H1 (cell line): ENCODE measurements around the gene LRTM1. TPM values are rescaled to one million over a fixed set of nuclear protein-coding genes. Genes with fewer than 3 reads are reported as not detected.

Experiments used
- CTCF ChIA-PET: fragments of 300-600 bp; sonication (Branson Sonifier 250); formaldehyde crosslinking; loops from one replicate; lab custom pipeline; 2021; ENCODE audit not compliant: partially characterized antibody; lab: Charles Lee
- POLR2A ChIA-PET: fragments of 300-600 bp; sonication (Branson Sonifier 250); formaldehyde crosslinking; loops from one replicate; lab custom pipeline; 2021; ENCODE audit warnings: inconsistent platforms; ENCODE audit not compliant: partially characterized antibody; lab: Charles Lee
- DNase-seq, 2 experiments: peaks; one replicate each; pipeline versions ENCODE4 v3.0.0 to v3.0.0-alpha.2; 2010 to 2022; ENCODE audit warnings: low spot score in 2 of 2, low read depth in 1 of 2, mixed read lengths in 1 of 2
- FAIRE-seq: peaks from 2 replicates; lab custom pipeline; 2011; peaks lifted over from hg19 to GRCh38; lab: Jason Lieb, UNC
- H2AFZ ChIP-seq: 2 replicates; pipeline ENCODE4 v1.8.1; 2012; ENCODE audit warnings: low read length, inconsistent platforms
- H2AK5ac ChIP-seq: 2 replicates; pipeline ENCODE4 v1.6.1; 2013; ENCODE audit warnings: low read depth, low read length
- H2BK120ac ChIP-seq: replicated peaks from 2 replicates; pipeline ENCODE3; 2013; ENCODE audit warnings: low read depth, low read length, inconsistent platforms
- H2BK12ac ChIP-seq: 2 replicates; pipeline ENCODE4 v1.6.1; 2013; ENCODE audit warnings: low read depth, low read length
- H2BK15ac ChIP-seq: 2 replicates; pipeline ENCODE4 v1.6.1; 2013; ENCODE audit warnings: low read length
- H2BK20ac ChIP-seq: 2 replicates; pipeline ENCODE4 v1.6.1; 2013; ENCODE audit warnings: low read length
- H2BK5ac ChIP-seq: 2 replicates; pipeline ENCODE4 v1.6.1; 2013; ENCODE audit warnings: low read depth, low read length
- H3K14ac ChIP-seq: 2 replicates; pipeline ENCODE4 v1.6.1; 2013; ENCODE audit warnings: inconsistent platforms; ENCODE audit not compliant: insufficient read length
- H3K18ac ChIP-seq: 2 replicates; pipeline ENCODE4 v1.6.1; 2013; ENCODE audit warnings: low read length; ENCODE audit errors: extremely low read depth
- H3K23ac ChIP-seq: 2 replicates; pipeline ENCODE4 v1.6.1; 2013; ENCODE audit warnings: inconsistent platforms; ENCODE audit not compliant: insufficient read length
- H3K23me2 ChIP-seq: 2 replicates; pipeline ENCODE4 v1.6.1; 2013; ENCODE audit warnings: low read depth, low read length
- H3K27ac ChIP-seq: 2 replicates; pipeline ENCODE4 v1.6.1; 2011; ENCODE audit warnings: low read depth, low read length, inconsistent platforms
- H3K27me3 ChIP-seq, 4 experiments: replicated peaks in 1 of 4; 1 replicate in 1 of 4; 2 replicates in 3 of 4; pipeline versions ENCODE4 v1.6.1 to v1.8.1; 2011 to 2013; ENCODE audit warnings: low read length in 3 of 4, mild to moderate bottlenecking in 3 of 4, inconsistent platforms in 2 of 4, mixed read lengths in 2 of 4, moderate library complexity in 1 of 4; ENCODE audit not compliant: control insufficient read depth in 3 of 4, insufficient read depth in 3 of 4; ENCODE audit errors: extremely low read depth in 1 of 4
- H3K36me3 ChIP-seq, 4 experiments: 2 replicates each; pipeline versions ENCODE4 v1.6.1 to v1.8.1; 2011 to 2013; ENCODE audit warnings: mild to moderate bottlenecking in 4 of 4, low read length in 3 of 4, moderate library complexity in 2 of 4, control low read depth in 1 of 4, inconsistent platforms in 1 of 4; ENCODE audit not compliant: insufficient read depth in 4 of 4, control insufficient read depth in 2 of 4
- H3K4ac ChIP-seq: replicated peaks from 2 replicates; pipeline ENCODE3; 2013; ENCODE audit warnings: low read length, low read depth, mixed read lengths, inconsistent platforms; ENCODE audit not compliant: insufficient read length
- H3K4me1 ChIP-seq, 4 experiments: replicated peaks in 1 of 4; 1 replicate in 1 of 4; 2 replicates in 3 of 4; pipeline versions ENCODE4 v1.6.1 to v1.8.1; 2011 to 2013; ENCODE audit warnings: low read length in 3 of 4, inconsistent platforms in 2 of 4, mixed read lengths in 1 of 4; ENCODE audit not compliant: insufficient read depth in 4 of 4, control insufficient read depth in 3 of 4
- H3K4me2 ChIP-seq, 2 experiments: 2 replicates each; pipeline versions ENCODE4 v1.6.1 to v1.8.1; 2011 to 2013; ENCODE audit warnings: low read depth in 2 of 2, low read length in 2 of 2, control low read depth in 1 of 2, inconsistent platforms in 1 of 2, mild to moderate bottlenecking in 1 of 2; ENCODE audit not compliant: insufficient read depth in 1 of 2
- H3K4me3 ChIP-seq, 4 experiments: fragments of 200-600, 300-600 bp in 1 of 4; sonication (generic), shearing (Covaris generic), sonication (Bioruptor Twin) in 1 of 4; 2 replicates each; pipeline versions ENCODE4 v1.5.1 to v1.8.1; 2011 to 2016; ENCODE audit warnings: low read length in 4 of 4, low read depth in 3 of 4, control low read depth in 2 of 4, inconsistent platforms in 2 of 4, mild to moderate bottlenecking in 2 of 4, mixed read lengths in 1 of 4, moderate library complexity in 1 of 4; ENCODE audit not compliant: insufficient read depth in 2 of 4; ENCODE audit errors: extremely low read depth in 1 of 4
- H3K56ac ChIP-seq: replicated peaks from 2 replicates; pipeline ENCODE3; 2013; ENCODE audit warnings: low read depth, mild to moderate bottlenecking, mixed read lengths, low read length, inconsistent platforms; ENCODE audit not compliant: insufficient read length
- H3K79me1 ChIP-seq: 2 replicates; pipeline ENCODE4 v1.6.1; 2013; ENCODE audit warnings: low read depth, low read length, control low read depth
- H3K79me2 ChIP-seq, 2 experiments: 2 replicates each; pipeline versions ENCODE4 v1.6.1 to v1.8.1; 2012 to 2013; ENCODE audit warnings: low read length in 2 of 2, mild to moderate bottlenecking in 2 of 2, inconsistent platforms in 1 of 2; ENCODE audit not compliant: insufficient read depth in 2 of 2, control insufficient read depth in 1 of 2
- H3K9ac ChIP-seq, 4 experiments: replicated peaks in 1 of 4; 1 replicate in 1 of 4; 2 replicates in 3 of 4; pipeline versions ENCODE4 v1.6.1 to v1.8.1; 2011 to 2013; ENCODE audit warnings: low read depth in 3 of 4, low read length in 3 of 4, control low read depth in 2 of 4, mild to moderate bottlenecking in 2 of 4, moderate library complexity in 2 of 4, inconsistent platforms in 1 of 4; ENCODE audit errors: extremely low read depth in 1 of 4
- H3K9me3 ChIP-seq, 2 experiments: 2 replicates each; pipeline versions ENCODE4 v1.6.1 to v1.8.1; 2012 to 2013; ENCODE audit warnings: mild to moderate bottlenecking in 2 of 2, moderate library complexity in 2 of 2, control low read depth in 1 of 2, inconsistent platforms in 1 of 2, low read depth in 1 of 2, low read length in 1 of 2, mixed read lengths in 1 of 2; ENCODE audit not compliant: insufficient read depth in 2 of 2
- H4K20me1 ChIP-seq, 2 experiments: replicated peaks in 1 of 2; 2 replicates each; pipeline versions ENCODE3 to v1.8.1; 2011 to 2013; ENCODE audit warnings: inconsistent platforms in 2 of 2, low read length in 2 of 2, mild to moderate bottlenecking in 1 of 2; ENCODE audit not compliant: insufficient read depth in 2 of 2, control insufficient read depth in 1 of 2
- H4K5ac ChIP-seq: 2 replicates; pipeline ENCODE4 v1.6.1; 2013; ENCODE audit warnings: low read length, low read depth, mixed read lengths, inconsistent platforms; ENCODE audit not compliant: insufficient read length
- H4K8ac ChIP-seq: 2 replicates; pipeline ENCODE4 v1.8.0; 2013; ENCODE audit warnings: mild to moderate bottlenecking, moderate library complexity, low read length, inconsistent platforms; ENCODE audit not compliant: insufficient read depth; ENCODE audit errors: extremely low read depth
- H4K91ac ChIP-seq: replicated peaks from 2 replicates; pipeline ENCODE3; 2013; ENCODE audit warnings: low read length, mixed read lengths, inconsistent platforms; ENCODE audit not compliant: insufficient read length
- PHF8 ChIP-seq: fragments of 200-600 bp; sonication (generic); conservative IDR thresholded peaks from 2 replicates; pipeline ENCODE4 v1.7.1; 2012; ENCODE audit warnings: low read depth, mild to moderate bottlenecking, inconsistent platforms, low read length, moderate library complexity
- POU5F1 ChIP-seq: IDR thresholded peaks from 2 replicates; pipeline ENCODE4 v1.6.1; 2011; ENCODE audit warnings: low read depth, mild to moderate bottlenecking, low read length, moderate library complexity
- TAF7 ChIP-seq: optimal IDR thresholded peaks from 2 replicates; pipeline ENCODE3; 2011; ENCODE audit warnings: low read depth, mild to moderate bottlenecking, inconsistent platforms, low read length, moderate library complexity, borderline replicate concordance
- WGBS, 2 experiments: shearing (Covaris generic) in 1 of 2; methylation state at CpG; one replicate each; pipeline versions ENCODE4 v1.1.6 to v1.1.7; 2013 to 2015; ENCODE audit warnings: low lambda C conversion rate in 2 of 2, mixed read lengths in 2 of 2, inconsistent platforms in 1 of 2, low coverage in 1 of 2, missing lambda C conversion rate in 1 of 2; ENCODE audit not compliant: insufficient replicate concordance in 2 of 2, insufficient coverage in 1 of 2, insufficient read length in 1 of 2; ENCODE audit errors: extremely low coverage in 1 of 2, missing lambda C conversion rate in 1 of 2; 5-methylcytosine and 5-hydroxymethylcytosine counted together
- polyA plus RNA-seq, 7 experiments: library from polyadenylated mRNA; depleted of rRNA in 3 of 7; stranded (reverse) in 5 of 7; unstranded in 2 of 7; fragments of >200 nt in 5 of 7; fragments of 200-250 nt in 2 of 7; gene quantifications; 1 replicate in 5 of 7; 2 replicates in 1 of 7; 4 replicates in 1 of 7; pipeline versions ENCODE4 v1.2.1 to v1.2.3, GENCODE V29; 2011 to 2013; ENCODE audit warnings: missing spikeins in 2 of 7, mixed read lengths in 2 of 7
- total RNA-seq: library from RNA; stranded (reverse); fragmentation: NEBNext Ultra II Directional; extraction: Animal tissue kit (Norgen Biotek cat#: 25700); gene quantifications from 2 replicates; pipeline ENCODE4 v1.2.1, GENCODE V29; 2021

LRTM1 gene
- total and polyA plus RNA-seq, 2 of the 8 experiments (the other 6 are each of a cell fraction or from before 2014, with no cell fraction given): not detected

DNA sequence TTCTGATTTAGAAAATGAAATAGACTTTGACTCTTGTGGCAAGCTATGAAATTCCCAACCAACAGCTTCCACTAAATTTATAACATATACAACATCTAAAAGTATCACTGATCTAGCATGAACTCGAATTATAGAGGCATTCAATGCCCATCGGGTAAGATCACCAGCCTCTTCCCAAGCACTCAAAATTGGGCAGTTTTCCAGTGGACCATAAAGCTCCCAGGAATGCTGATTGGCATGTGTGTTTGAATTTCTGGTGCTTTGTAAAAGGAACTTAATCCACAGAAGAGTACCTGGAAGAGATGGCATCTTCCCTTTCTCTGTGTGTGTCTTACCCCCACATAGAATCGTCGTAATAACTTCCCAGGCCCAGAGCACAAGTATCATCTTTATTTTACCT lies 10.0 kb downstream of the LRTM1 start:
- Histone ChIP-seq H4K8ac (no peak overlapping the region), H3K9me3 (no peaks in the 10 kb centered on the region), H3K4me1 (no peaks in the 10 kb centered on the region), H4K5ac (no peak overlapping the region), H3K18ac (no peak overlapping the region), H3K36me3 (no peaks in the 10 kb centered on the region), H3K9ac (no peak overlapping the region), H3K14ac (no peak overlapping the region), H2AK5ac (no peak overlapping the region), H4K20me1 (no peaks in the 10 kb centered on the region), H4K91ac (no peak overlapping the region), H2BK5ac (no peak overlapping the region), H3K27me3 (no peaks in the 10 kb centered on the region), H3K79me2 (no peaks in the 10 kb centered on the region), H2BK15ac (no peak overlapping the region), H3K79me1 (no peaks in the 10 kb centered on the region), H3K27ac (no peak overlapping the region), H3K4me2 (no peak overlapping the region), H3K56ac (no peak overlapping the region), H2AFZ (no peak overlapping the region), H2BK120ac (no peak overlapping the region), H3K23me2 (no peaks in the 10 kb centered on the region), H3K23ac (no peak overlapping the region), H3K4me3 (no peak overlapping the region), H2BK20ac (no peak overlapping the region), H3K4ac (no peak overlapping the region), H2BK12ac (no peak overlapping the region)
- TF ChIP-seq POU5F1 (no peak), PHF8 (no peak), TAF7 (no peak)
- WGBS, 2 experiments: 88% methylated on average over 4 of the region's 4 CpGs; no CpG with 5 or more reads in 1 of the 2 experiments
- ChIA-PET CTCF (no interaction called here), POLR2A (no interaction called here)
- FAIRE-seq (no peak), DNase-seq (no peak)
